GM23248 (cell line): Measurements from ENCODE around the gene VTI1A. TPM values are rescaled to one million over a fixed set of nuclear protein-coding genes. Genes with fewer than 3 reads are reported as not detected.

ENCODE experiments used
- DNase-seq: peaks from one replicate; pipeline ENCODE4 v3.0.0-alpha.2; 2015
- H2AFZ ChIP-seq: fragments of 200-600 bp; sonication (generic); 2 replicates; pipeline ENCODE4 v1.6.1; 2016; ENCODE audit warnings: antibody characterized with exemption
- H3F3A ChIP-seq: fragments of 200-600 bp; sonication (generic); 2 replicates; pipeline ENCODE4 v1.6.1; 2016; ENCODE audit warnings: mild to moderate bottlenecking, antibody characterized with exemption, mixed run types; ENCODE audit not compliant: insufficient read depth
- H3K27ac ChIP-seq: fragments of 200-600 bp; sonication (generic); 2 replicates; pipeline ENCODE4 v1.5.1; 2016; ENCODE audit warnings: mild to moderate bottlenecking
- H3K27me3 ChIP-seq: fragments of 200-600 bp; sonication (generic); replicated peaks from 2 replicates; pipeline ENCODE4 v1.6.1; 2016; ENCODE audit warnings: mild to moderate bottlenecking; ENCODE audit not compliant: insufficient read depth
- H3K36me3 ChIP-seq: fragments of 200-600 bp; sonication (generic); 2 replicates; pipeline ENCODE4 v1.6.1; 2016; ENCODE audit warnings: low read depth, mild to moderate bottlenecking
- H3K4me1 ChIP-seq: fragments of 200-600 bp; sonication (generic); 2 replicates; pipeline ENCODE4 v1.6.1; 2016; ENCODE audit warnings: mild to moderate bottlenecking; ENCODE audit not compliant: insufficient read depth
- H3K4me2 ChIP-seq: fragments of 200-600 bp; sonication (generic); one replicate; pipeline ENCODE4 v1.6.1; 2016; ENCODE audit warnings: mild to moderate bottlenecking; ENCODE audit not compliant: unreplicated experiment
- H3K4me3 ChIP-seq: fragments of 200-600 bp; sonication (generic); 2 replicates; pipeline ENCODE4 v1.5.1; 2016; ENCODE audit warnings: mild to moderate bottlenecking
- H3K79me2 ChIP-seq: fragments of 200-600 bp; sonication (generic); 2 replicates; pipeline ENCODE4 v1.6.1; 2016; ENCODE audit warnings: mild to moderate bottlenecking; ENCODE audit not compliant: insufficient read depth
- H3K9ac ChIP-seq: fragments of 200-600 bp; sonication (generic); 2 replicates; pipeline ENCODE4 v1.6.1; 2016; ENCODE audit warnings: mild to moderate bottlenecking
- H3K9me2 ChIP-seq: fragments of 200-600 bp; sonication (generic); 2 replicates; pipeline ENCODE4 v1.6.1; 2016; ENCODE audit warnings: mixed run types, mild to moderate bottlenecking, moderate library complexity; ENCODE audit not compliant: insufficient read depth
- H3K9me3 ChIP-seq: fragments of 200-600 bp; sonication (generic); one replicate; pipeline ENCODE4 v1.6.1; 2017; ENCODE audit warnings: low read depth
- H4K20me1 ChIP-seq: fragments of 200-600 bp; sonication (generic); 2 replicates; pipeline ENCODE4 v1.6.0; 2016; ENCODE audit not compliant: insufficient read depth
- EZH2 ChIP-seq: fragments of 200-600 bp; sonication (generic); IDR thresholded peaks from 2 replicates; pipeline ENCODE4 v1.6.1; 2018; ENCODE audit warnings: antibody characterized with exemption, mild to moderate bottlenecking; ENCODE audit not compliant: insufficient read depth, poor library complexity, severe bottlenecking
- EZH2phosphoT487 ChIP-seq: fragments of 200-600 bp; sonication (generic); IDR thresholded peaks from 2 replicates; pipeline ENCODE4 v1.6.1; 2018; ENCODE audit warnings: antibody characterized with exemption, moderate library complexity, mild to moderate bottlenecking, low read depth; ENCODE audit not compliant: insufficient read depth
- WGBS, 2 experiments: methylation state at CpG; one replicate each; pipeline ENCODE4 v1.1.6; 2015 to 2017; ENCODE audit warnings: low lambda C conversion rate in 2 of 2, low coverage in 1 of 2; ENCODE audit errors: missing lambda C conversion rate in 2 of 2; 5-methylcytosine and 5-hydroxymethylcytosine counted together
- in situ Hi-C: fragments of 300-500 bp; cut with MboI; formaldehyde crosslinking; loops from 2 replicates; pipeline ENCODE4 v1.15.0; 2020
- polyA plus RNA-seq: library from polyadenylated mRNA; unstranded; fragments of >200 nt; fragmentation: Nextera tagmentation; extraction: Ambion mirVana; gene quantifications from 2 replicates; pipeline ENCODE4 v1.2.1, GENCODE V29; 2016
- total RNA-seq: library from RNA; depleted of rRNA; stranded (reverse); fragments of >200 nt; shearing (Covaris generic); gene quantifications from 2 replicates; pipeline ENCODE4 v1.2.3, GENCODE V29; 2014

VTI1A gene
- total and polyA plus RNA-seq, 2 experiments from 2014 or later, result 21.6 to 26.4 TPM

- H3K4me2 ChIP-seq, result no peak overlapping the region
- H3K9me2 ChIP-seq, result no peaks in the 10 kb centered on the region
- H3F3A ChIP-seq, result 0 out of 2 replicates have a peak, but pooled peaks cover 2% of the 10 kb centered on the region
- no peaks in the 10 kb centered on the region for H3K79me2 ChIP-seq
- H4K20me1 ChIP-seq, result no peaks in the 10 kb centered on the region
- H3K27me3 ChIP-seq, result no peaks in the 10 kb centered on the region
- WGBS, 2 experiments, result 92 to 98% methylated on average over 8 of the region's 8 CpGs
- no peaks in the 10 kb centered on the region for H3K9me3 ChIP-seq
- in situ Hi-C loops, result no loop called here
- H3K4me1 ChIP-seq, result no peaks in the 10 kb centered on the region
- no peak overlapping the region for H2AFZ ChIP-seq
- no peaks in the 10 kb centered on the region for H3K36me3 ChIP-seq
- no peak overlapping the region for H3K4me3 ChIP-seq
- no peak overlapping the region for H3K27ac ChIP-seq
- TF ChIP-seq EZH2phosphoT487, result no peak
- TF ChIP-seq EZH2, result no peak
- no peak overlapping the region for H3K9ac ChIP-seq
- no peak for DNase-seq
Measured at GRCh38 chr10:112799726-112800510, 352.9 kb downstream of the VTI1A start.

GRCh38 chr10:112801004-112801403 lies 354.0 kb downstream of the VTI1A start:
- Histone ChIP-seq H3K9ac (no peak overlapping the region), H3K79me2 (no peaks in the 10 kb centered on the region), H3F3A (no peaks in the 10 kb centered on the region), H3K36me3 (no peaks in the 10 kb centered on the region), H3K4me2 (no peak overlapping the region), H2AFZ (no peak overlapping the region), H3K9me3 (no peaks in the 10 kb centered on the region), H3K27me3 (no peaks in the 10 kb centered on the region), H3K4me3 (no peak overlapping the region), H3K4me1 (no peaks in the 10 kb centered on the region), H3K9me2 (no peaks in the 10 kb centered on the region), H4K20me1 (no peaks in the 10 kb centered on the region), H3K27ac (no peak overlapping the region)
- no peak for DNase-seq
- no peak for TF ChIP-seq EZH2phosphoT487
- TF ChIP-seq EZH2, result no peak
- in situ Hi-C loops, result no loop called here
- 84 to 96% methylated on average over 3 of the region's 3 CpGs for WGBS, 2 experiments

DNA sequence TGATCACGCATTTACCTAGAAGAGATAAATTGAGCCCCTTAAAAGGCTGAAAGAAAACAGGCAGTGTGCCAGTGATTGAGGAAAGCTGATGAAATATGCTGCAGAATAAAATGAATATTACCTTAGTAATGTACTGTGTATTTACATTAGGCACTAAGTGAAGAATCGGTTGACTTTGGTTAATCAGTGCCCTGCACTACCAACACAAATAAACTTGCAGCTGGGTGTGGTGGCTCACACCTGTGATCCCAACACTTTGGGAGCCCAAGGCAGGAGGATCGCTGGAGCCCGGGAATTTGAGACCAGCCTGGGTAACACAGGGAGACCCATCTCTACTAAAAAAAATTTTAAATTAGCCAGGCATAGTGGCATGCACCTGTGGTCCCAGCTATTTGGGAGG lies 354.7 kb downstream of the VTI1A start:
- H3K9me3 ChIP-seq, result no peaks in the 10 kb centered on the region
- no peak overlapping the region for H3K27ac ChIP-seq
- no peaks in the 10 kb centered on the region for H3K79me2 ChIP-seq
- H2AFZ ChIP-seq, result no peak overlapping the region
- in situ Hi-C loops, result no loop called here
- H3K4me1 ChIP-seq, result no peaks in the 10 kb centered on the region
- no peaks in the 10 kb centered on the region for H3K9me2 ChIP-seq
- DNase-seq, result no peak
- no peaks in the 10 kb centered on the region for H3F3A ChIP-seq
- H3K36me3 ChIP-seq, result no peaks in the 10 kb centered on the region
- no peak overlapping the region for H3K9ac ChIP-seq
- TF ChIP-seq EZH2phosphoT487 (no peak), EZH2 (no peak)
- WGBS, 2 experiments, result 99% methylated on average over 4 of the region's 4 CpGs
- no peaks in the 10 kb centered on the region for H4K20me1 ChIP-seq
- no peak overlapping the region for H3K4me3 ChIP-seq
- no peaks in the 10 kb centered on the region for H3K27me3 ChIP-seq
- no peak overlapping the region for H3K4me2 ChIP-seq

DNA sequence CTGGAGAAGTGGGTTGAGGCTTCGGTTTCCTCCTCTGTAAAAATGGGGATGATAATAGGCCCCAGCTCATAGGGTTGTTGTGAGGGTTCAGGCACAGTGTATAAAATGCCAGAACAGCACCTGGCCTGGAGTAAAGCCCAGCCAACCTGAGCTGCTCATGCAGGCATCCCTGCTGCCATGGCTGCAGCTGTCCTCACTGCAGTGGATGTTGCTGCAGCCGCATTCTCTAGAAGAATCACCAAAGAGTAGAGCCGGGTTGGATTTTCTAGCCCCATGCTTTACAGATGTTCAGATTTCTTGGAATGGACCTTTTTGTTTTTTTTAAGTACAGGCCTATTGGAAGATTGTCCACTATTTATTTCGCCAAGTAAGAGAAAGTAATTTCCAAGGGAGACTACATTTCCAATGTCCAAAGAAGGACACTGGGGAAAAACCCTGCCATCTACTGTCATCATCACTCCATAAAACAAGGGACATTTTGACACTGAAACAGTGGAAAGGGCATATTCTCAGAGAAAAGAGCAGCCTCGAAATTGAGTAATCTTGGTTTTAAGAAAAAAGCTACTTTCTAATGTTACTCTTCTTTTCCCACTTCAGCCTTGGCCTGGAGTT lies 355.5 kb downstream of the VTI1A start:
- no peak overlapping the region for H2AFZ ChIP-seq
- WGBS, 2 experiments, result 51 to 61% methylated on average over 5 of the region's 5 CpGs
- H3K4me3 ChIP-seq, result no peak overlapping the region
- no peaks in the 10 kb centered on the region for H3K36me3 ChIP-seq
- no peak overlapping the region for H3K4me2 ChIP-seq
- no peaks in the 10 kb centered on the region for H3K9me3 ChIP-seq
- H3K4me1 ChIP-seq, result no peaks in the 10 kb centered on the region
- H3K27me3 ChIP-seq, result no peaks in the 10 kb centered on the region
- in situ Hi-C loops, result no loop called here
- H3F3A ChIP-seq, result no peaks in the 10 kb centered on the region
- H3K27ac ChIP-seq, result no peak overlapping the region
- DNase-seq, result no peak
- H4K20me1 ChIP-seq, result no peaks in the 10 kb centered on the region
- H3K9me2 ChIP-seq, result no peaks in the 10 kb centered on the region
- H3K79me2 ChIP-seq, result no peaks in the 10 kb centered on the region
- TF ChIP-seq EZH2phosphoT487 (no peak), EZH2 (no peak)
- no peak overlapping the region for H3K9ac ChIP-seq
